GM13976 (cell line): Measurements from ENCODE around the gene QRFP.

Experiments used
- DNase-seq: peaks from one replicate; pipeline ENCODE4 v3.0.0; 2012; ENCODE audit warnings: low spot score
- CTCF ChIP-seq: IDR thresholded peaks from 2 replicates; pipeline ENCODE4 v1.5.1; 2012; ENCODE audit warnings: borderline replicate concordance, mild to moderate bottlenecking; ENCODE audit not compliant: insufficient read depth; ENCODE audit errors: extremely low read depth, missing control alignments, control extremely low read depth
- in situ Hi-C: fragments of 300-500 bp; cut with MboI; formaldehyde crosslinking; loops from one replicate; pipeline ENCODE4 v1.12.0; 2022; ENCODE audit warnings: low sequenced_read_pairs, mixed read lengths, inconsistent platforms; ENCODE audit not compliant: unreplicated experiment

QRFP gene

GRCh38 chr9:130898552-130898852 is 1.9 kb upstream of the QRFP start:
- DNase-seq, result no peak
- in situ Hi-C loops, result no loop called here

GRCh38 chr9:130897848-130898551 is 1.4 kb upstream of the QRFP start:
- TF ChIP-seq CTCF, result no peak
- in situ Hi-C loops, result no loop called here

More at GRCh38 chr9:130898552-130898852, 1.9 kb upstream of the QRFP start:
- no peak for TF ChIP-seq CTCF

GRCh38 chr9:130897105-130897751 is 616 bp upstream of the QRFP start:
- in situ Hi-C loops, result no loop called here
- no peak for TF ChIP-seq CTCF

More at GRCh38 chr9:130897848-130898551, 1.4 kb upstream of the QRFP start:
- no peak for DNase-seq

GRCh38 chr9:130895481-130896232 is 955 bp downstream of the QRFP start:
- no peak for TF ChIP-seq CTCF
- no peak for DNase-seq
- in situ Hi-C loops, result no loop called here

More at GRCh38 chr9:130897105-130897751, 616 bp upstream of the QRFP start:
- DNase-seq, result no peak

GRCh38 chr9:130895038-130895437 is 1.6 kb downstream of the QRFP start:
- DNase-seq, result no peak
- in situ Hi-C loops, result no loop called here
- no peak for TF ChIP-seq CTCF

GRCh38 chr9:130894546-130894945 is 2.1 kb downstream of the QRFP start:
- TF ChIP-seq CTCF, result no peak
- DNase-seq, result no peak
- in situ Hi-C loops, result no loop called here
